Cardiac fibroblast (primary cell): ENCODE measurements around the gene BECN2.

Source experiments
- DNase-seq, 2 donors: peaks; one replicate each; pipeline versions ENCODE4 v3.0.0 to v3.0.0-alpha.2; 2010; ENCODE audit warnings: low read depth in 2 of 2
- H3K4me3 ChIP-seq, 2 donors: replicated peaks in 1 of 2; 1 replicate in 1 of 2; 2 replicates in 1 of 2; pipeline ENCODE4 v1.5.1; 2011; ENCODE audit warnings: low read depth in 2 of 2, low read length in 2 of 2, mild to moderate bottlenecking in 2 of 2, moderate library complexity in 1 of 2
- TF ChIP-seq, protein P1 (sequence below): IDR thresholded peaks from one replicate; pipeline ENCODE4 v1.5.1; 2011; ENCODE audit warnings: low read depth, mild to moderate bottlenecking, low read length, inconsistent platforms

The BECN2 gene, protein sequence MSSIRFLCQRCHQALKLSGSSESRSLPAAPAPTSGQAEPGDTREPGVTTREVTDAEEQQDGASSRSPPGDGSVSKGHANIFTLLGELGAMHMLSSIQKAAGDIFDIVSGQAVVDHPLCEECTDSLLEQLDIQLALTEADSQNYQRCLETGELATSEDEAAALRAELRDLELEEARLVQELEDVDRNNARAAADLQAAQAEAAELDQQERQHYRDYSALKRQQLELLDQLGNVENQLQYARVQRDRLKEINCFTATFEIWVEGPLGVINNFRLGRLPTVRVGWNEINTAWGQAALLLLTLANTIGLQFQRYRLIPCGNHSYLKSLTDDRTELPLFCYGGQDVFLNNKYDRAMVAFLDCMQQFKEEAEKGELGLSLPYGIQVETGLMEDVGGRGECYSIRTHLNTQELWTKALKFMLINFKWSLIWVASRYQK

DNA sequence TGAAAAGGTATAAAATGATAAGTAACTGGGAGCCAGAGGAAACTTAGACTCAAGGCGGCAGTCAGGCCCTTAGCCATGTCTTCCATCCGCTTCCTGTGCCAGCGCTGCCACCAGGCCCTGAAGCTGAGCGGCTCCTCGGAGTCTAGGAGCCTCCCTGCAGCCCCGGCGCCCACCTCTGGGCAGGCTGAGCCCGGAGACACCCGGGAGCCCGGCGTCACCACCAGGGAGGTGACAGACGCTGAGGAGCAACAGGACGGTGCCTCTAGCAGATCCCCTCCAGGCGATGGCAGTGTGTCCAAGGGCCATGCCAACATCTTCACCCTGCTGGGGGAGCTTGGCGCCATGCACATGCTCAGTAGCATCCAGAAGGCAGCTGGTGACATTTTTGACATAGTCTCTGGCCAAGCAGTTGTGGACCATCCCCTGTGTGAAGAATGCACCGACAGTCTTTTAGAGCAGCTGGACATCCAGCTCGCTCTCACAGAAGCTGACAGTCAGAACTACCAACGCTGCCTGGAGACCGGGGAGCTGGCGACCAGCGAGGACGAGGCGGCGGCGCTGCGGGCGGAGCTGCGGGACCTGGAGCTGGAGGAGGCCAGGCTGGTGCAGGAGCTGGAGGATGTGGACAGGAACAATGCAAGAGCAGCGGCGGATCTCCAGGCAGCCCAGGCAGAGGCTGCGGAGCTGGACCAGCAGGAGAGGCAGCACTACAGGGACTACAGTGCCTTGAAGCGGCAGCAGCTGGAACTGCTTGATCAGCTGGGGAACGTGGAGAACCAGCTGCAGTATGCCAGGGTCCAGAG is at the start of gene BECN2:
TSS of gene BECN2 (plus strand) at position 76 of the 803 bp plus-strand sequence. CDS start at position 76, 0 bp downstream.
- TF ChIP-seq, protein P1, sequence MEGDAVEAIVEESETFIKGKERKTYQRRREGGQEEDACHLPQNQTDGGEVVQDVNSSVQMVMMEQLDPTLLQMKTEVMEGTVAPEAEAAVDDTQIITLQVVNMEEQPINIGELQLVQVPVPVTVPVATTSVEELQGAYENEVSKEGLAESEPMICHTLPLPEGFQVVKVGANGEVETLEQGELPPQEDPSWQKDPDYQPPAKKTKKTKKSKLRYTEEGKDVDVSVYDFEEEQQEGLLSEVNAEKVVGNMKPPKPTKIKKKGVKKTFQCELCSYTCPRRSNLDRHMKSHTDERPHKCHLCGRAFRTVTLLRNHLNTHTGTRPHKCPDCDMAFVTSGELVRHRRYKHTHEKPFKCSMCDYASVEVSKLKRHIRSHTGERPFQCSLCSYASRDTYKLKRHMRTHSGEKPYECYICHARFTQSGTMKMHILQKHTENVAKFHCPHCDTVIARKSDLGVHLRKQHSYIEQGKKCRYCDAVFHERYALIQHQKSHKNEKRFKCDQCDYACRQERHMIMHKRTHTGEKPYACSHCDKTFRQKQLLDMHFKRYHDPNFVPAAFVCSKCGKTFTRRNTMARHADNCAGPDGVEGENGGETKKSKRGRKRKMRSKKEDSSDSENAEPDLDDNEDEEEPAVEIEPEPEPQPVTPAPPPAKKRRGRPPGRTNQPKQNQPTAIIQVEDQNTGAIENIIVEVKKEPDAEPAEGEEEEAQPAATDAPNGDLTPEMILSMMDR, result no peak
- no peak within 1 kb of the TSS for H3K4me3 ChIP-seq
- DNase-seq, result no peak

DNA sequence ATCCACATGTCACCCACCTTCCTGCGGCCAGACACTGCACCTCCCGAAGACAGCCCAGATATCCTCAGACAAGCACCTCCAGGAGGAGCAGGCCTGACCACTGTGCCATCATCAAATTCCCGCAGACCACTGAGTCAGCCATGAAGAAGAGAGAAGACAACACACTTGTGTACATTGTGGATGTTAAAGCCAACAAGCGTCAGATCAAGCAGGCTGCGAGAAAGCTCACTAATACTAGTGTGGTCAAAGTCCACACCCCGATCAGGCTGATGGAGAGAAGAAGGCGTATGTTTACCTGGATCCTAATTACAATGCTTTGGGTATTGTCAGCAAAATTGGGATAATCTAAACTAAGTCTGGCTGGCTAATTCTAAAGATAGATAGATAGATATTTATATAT is 41.4 kb upstream of the BECN2 start:
- H3K4me3 ChIP-seq, result no peak overlapping the region
- no peak for DNase-seq
- TF ChIP-seq, protein P1, result no peak

DNA sequence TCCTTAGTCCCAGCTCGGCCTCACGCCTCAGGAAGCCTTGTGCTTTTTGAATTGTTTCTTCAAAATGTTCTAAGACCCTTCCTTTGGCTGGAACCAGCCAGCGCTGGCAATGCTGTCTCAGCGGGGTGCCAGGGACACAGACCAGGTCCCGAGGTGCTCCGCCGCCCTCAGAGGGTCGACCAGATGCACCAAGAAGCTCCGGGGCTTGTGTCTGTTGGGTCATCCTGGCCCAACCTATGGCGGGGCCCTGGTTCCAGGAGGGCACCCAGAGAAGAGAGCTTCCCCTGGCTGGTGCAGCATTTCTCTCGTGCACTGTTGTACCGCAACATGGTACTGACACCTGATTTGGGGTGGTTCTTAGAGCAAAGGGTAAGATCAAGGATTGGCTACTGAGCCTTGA is 40.1 kb upstream of the BECN2 start:
- no peak overlapping the region for H3K4me3 ChIP-seq
- TF ChIP-seq, protein P1, result no peak
- no peak for DNase-seq

DNA sequence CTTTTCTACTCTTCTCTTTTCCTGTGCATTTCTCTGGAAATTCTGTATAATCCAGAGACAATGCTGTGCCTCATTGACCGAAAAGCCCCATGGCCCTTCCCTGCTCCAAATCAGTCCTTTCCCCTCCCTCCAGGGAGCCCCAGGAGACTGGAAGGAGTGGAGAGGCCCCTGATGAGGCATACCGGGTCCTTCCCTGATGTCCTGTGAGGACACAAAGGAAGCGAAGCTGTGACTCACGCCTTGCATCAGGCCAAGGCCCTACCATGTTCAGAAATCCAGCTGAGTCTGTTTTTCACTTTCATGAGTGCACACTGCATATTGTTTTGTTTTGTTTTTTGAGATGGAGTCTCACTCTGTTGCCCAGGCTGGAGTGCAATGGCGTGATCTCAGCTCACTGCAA is 38.7 kb upstream of the BECN2 start:
- peak; percentile 63 to 89 for DNase-seq
- no peak overlapping the region for H3K4me3 ChIP-seq
- TF ChIP-seq, protein P1, result no peak

DNA sequence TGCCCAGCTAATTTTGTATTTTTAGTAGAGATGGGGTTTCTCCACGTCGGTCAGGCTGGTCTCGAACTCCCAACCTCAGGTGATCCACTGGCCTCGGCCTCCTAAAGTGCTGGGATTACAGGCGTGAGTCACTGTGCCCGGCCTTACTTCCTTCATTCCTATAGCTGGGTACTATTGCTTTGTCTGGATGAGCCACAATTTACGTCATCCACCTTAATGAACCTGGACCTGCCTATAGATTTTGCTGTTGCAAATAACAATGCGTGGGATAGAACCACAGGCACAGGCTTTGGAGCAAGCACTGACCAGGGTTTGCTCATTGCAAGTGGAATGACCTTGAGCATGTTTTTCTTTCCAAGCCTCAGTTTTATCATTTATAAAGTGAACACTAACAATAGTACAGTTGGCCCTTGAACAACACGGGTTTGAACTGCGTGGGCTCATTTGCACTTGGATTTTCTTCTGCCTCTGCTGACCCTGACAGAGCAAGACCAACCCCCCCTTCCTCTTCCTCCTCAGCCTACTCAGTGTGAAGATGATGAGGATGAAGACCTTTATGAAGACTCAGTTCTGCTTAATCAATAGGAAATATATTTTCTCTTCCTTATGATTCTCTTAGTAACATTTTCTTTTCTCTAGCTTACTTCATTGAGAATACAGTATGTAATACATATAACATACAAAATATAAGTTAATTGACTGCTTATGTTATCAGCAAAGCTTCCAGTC is 33.3 kb upstream of the BECN2 start:
- no peak for DNase-seq
- no peak overlapping the region for H3K4me3 ChIP-seq
- TF ChIP-seq, protein P1, result no peak

DNA sequence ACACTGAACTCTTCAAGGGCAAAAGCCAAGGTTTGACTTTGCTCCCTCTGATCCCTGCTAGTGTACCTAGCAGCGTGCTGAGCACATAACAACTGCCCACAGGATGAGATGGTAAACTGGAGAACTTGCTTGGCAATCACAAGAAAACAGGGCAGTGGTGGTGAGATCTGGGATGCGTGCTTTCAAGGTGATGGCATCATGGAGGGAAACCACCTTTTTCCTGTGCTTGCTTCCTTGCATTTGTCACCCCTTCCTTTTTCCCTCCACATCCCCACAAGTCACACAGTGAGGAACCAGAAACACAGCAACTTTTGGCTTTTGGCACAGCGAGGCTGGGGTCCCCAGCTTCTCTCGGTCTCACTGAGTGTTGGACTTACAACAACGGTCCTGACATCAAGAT is 31.4 kb upstream of the BECN2 start:
- DNase-seq, result no peak
- TF ChIP-seq, protein P1, result no peak
- H3K4me3 ChIP-seq, result no peak overlapping the region
